ENCODE measurements around the gene AP2M1. TPM values are rescaled to one million over a fixed set of nuclear protein-coding genes. Genes with fewer than 3 reads are reported as not detected.
"Not testable (repeated sequence)": the region's sequence is repeated elsewhere in the genome, so short reads cannot be mapped to it uniquely, and the experiment has no call there.

Gene AP2M1
- total and polyA plus RNA-seq, 2 of the 13 experiments (the other 11 are each of a cell fraction or from before 2014, with no cell fraction given): 126 to 146 TPM

- TF ChIP-seq ATF6 (CRISPR knock-in tag; conservative IDR thresholded peaks at IDR 0.05) (no peak), ZBTB7B (CRISPR knock-in tag; IDR thresholded peaks at IDR 0.05) (no peak), SALL2 (CRISPR knock-in tag; IDR thresholded peaks at IDR 0.05) (no peak)
- TF ChIP-seq, protein P1, sequence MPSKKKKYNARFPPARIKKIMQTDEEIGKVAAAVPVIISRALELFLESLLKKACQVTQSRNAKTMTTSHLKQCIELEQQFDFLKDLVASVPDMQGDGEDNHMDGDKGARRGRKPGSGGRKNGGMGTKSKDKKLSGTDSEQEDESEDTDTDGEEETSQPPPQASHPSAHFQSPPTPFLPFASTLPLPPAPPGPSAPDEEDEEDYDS (CRISPR knock-in tag; IDR thresholded peaks at IDR 0.05): no peak
Measured at GRCh38 chr3:184160456-184160855, 14.2 kb upstream of the AP2M1 start (continued).

GRCh38 chr3:184162571-184163070 is 12.0 kb upstream of the AP2M1 start:
- Histone ChIP-seq H3K4me1 (ENCODE audit: insufficient read depth, low read length) (peaks cover 32% of the 10 kb centered on the region), H3K79me2 (ENCODE audit: insufficient read depth, low read length) (peaks cover 45% of the 10 kb centered on the region), H3K36me3 (replicated peaks in 1 of 2; ENCODE audit: control insufficient read depth in 1 of 2, insufficient read depth in 2 of 2, low read length in 2 of 2) (peaks cover 37 to 56% of the 10 kb centered on the region in 2 experiments; a peak in 4 of 5 replicates), H4K20me1 (ENCODE audit: insufficient read depth, low read length) (peaks cover 28% of the 10 kb centered on the region)
- BruUV-seq (replicated peaks); CTCF ChIA-PET (ENCODE audit: low intra/inter-chr PET ratio, low total read pairs); H3K4me2 ChIP-seq (ENCODE audit: low read depth, low read length); POLR2A ChIA-PET; H3K4me3 ChIP-seq (replicated peaks in 1 of 3; ENCODE audit: insufficient read depth in 1 of 3, low read depth in 2 of 3, low read length in 3 of 3); H3K9me3 ChIP-seq (ENCODE audit: low read length); H3K27ac ChIP-seq (ENCODE audit: extremely low read length, insufficient read depth, low read length); FAIRE-seq; H3K9ac ChIP-seq (ENCODE audit: insufficient read depth, low read depth, low read length); DNase-seq (ENCODE audit: low spot score); H2AFZ ChIP-seq (ENCODE audit: low read length); in situ Hi-C loops (cut with HindIII; ENCODE audit: extremely low pct_ligation_motif_present, low pct_unique_long_range_greater_than_20kb); intact Hi-C loops (cut with micrococcal nuclease; ENCODE audit: unreplicated experiment); ATAC-seq; H3K27me3 ChIP-seq (ENCODE audit: control insufficient read depth in 1 of 2, insufficient read depth in 2 of 2, low read length in 2 of 2): not testable (repeated sequence)
- WGBS (ENCODE audit: low lambda C conversion rate): 98% methylated on average over 8 of the region's 8 CpGs
